ENCODE results near the gene MSH2. TPM values are rescaled to one million over a fixed set of nuclear protein-coding genes. Genes with fewer than 3 reads are reported as not detected.
"Not testable (repeated sequence)": the region's sequence is repeated elsewhere in the genome, so short reads cannot be mapped to it uniquely, and the experiment has no call there.

MSH2 gene
- polyA plus RNA-seq (2013, experiment 1 of 2) = 37.9 TPM
- polyA plus RNA-seq (2013, experiment 2 of 2) = 42.7 TPM

DNA sequence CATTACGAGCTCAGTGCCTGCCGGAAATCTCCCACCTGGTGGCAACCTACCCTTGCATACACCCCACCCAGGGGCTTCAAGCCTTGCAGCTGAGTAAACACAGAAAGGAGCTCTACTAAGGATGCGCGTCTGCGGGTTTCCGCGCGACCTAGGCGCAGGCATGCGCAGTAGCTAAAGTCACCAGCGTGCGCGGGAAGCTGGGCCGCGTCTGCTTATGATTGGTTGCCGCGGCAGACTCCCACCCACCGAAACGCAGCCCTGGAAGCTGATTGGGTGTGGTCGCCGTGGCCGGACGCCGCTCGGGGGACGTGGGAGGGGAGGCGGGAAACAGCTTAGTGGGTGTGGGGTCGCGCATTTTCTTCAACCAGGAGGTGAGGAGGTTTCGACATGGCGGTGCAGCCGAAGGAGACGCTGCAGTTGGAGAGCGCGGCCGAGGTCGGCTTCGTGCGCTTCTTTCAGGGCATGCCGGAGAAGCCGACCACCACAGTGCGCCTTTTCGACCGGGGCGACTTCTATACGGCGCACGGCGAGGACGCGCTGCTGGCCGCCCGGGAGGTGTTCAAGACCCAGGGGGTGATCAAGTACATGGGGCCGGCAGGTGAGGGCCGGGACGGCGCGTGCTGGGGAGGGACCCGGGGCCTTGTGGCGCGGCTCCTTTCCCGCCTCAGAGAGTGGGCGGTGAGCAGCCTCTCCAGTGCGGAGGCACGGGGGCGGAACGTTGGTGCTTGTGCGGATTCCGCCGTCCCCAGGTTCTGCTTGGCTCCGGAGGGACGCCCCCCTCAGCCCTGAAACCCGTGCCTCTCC, at the start of gene MSH2:
Gene MSH2, plus strand, starts transcription at position 352 of the 804 bp plus-strand sequence. Its CDS starts 36 bp downstream, at position 388.
- Histone ChIP-seq H3K9me3 (ENCODE audit: control insufficient read depth, low read length) (no peaks in the 10 kb centered on the region), H3K36me3 (ENCODE audit: control insufficient read depth, insufficient read depth, low read length) (peaks cover 26% of the 10 kb centered on the region), H3K27ac (ENCODE audit: low read depth, low read length, severe bottlenecking) (peak within 1 kb of the TSS; percentile 73), H3K4me3 (ENCODE audit: extremely low read depth, insufficient read depth, low read length, poor library complexity, severe bottlenecking) (peak within 1 kb of the TSS; percentile 86), H3K4me1 (ENCODE audit: control insufficient read depth, insufficient read depth, low read length, poor library complexity, severe bottlenecking) (peaks cover 10% of the 10 kb centered on the region)
- WGBS, 2 experiments (ENCODE audit: insufficient coverage in 2 of 2) = 0% methylated on average over 63 to 71 of the region's 73 CpGs

DNA sequence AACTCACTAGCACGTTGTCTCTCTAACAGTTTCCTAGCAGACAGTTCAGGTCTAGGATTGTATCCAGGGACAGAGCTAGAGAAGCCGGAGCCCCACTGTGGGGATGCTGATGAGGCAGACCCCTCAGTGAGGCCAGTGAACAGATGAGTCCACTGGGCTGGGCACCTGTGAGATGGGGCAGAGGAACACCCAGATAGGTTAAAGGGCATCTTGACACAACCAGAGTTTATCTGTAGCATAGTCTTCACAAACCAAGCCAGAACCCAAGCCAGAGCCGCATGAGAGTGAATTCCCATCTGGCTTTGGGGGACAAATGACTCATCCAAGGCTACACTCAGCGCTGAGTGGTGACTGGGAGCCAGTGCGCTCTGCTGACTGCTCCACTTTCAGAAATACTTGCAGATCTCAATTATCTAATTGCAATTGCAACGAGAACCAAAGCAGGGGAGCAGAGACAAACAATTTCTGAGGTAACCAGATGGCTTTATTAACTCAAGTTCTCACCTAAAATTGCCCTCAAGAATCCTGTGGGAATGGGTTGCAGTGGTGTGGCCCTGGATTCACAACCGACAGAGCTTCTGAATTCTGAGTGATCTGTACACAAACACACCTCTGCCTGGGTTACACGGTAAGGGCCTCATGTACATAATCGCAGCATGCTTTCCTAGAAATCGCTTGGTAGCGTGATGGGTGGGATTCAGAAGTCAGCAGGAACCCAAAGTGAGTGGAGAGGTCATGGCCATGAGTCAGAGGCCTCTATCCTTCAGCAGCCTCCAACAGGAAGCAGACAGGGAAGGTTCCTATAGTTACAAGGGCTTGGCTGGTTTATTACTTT, 48.7 kb upstream of the MSH2 start:
- peak overlapping the region; percentile 64 for H3K27ac ChIP-seq (ENCODE audit: low read depth, low read length, severe bottlenecking)

DNA sequence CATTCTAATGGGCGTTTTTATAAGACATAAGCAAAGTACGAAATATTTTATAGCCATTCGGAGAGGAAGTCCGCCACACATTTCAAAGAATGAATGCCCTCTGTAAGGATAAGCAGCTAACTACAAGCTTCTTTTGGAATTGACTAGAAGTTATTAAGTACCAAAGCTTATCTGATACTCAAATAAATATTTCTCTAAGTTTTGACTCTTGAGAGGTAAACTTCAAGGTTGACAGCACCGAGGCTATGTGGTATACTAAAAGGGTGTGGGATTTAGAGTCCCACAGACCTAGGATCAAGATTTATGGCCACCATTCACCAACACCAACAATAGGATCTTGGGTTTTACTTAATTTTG, 48.1 kb upstream of the MSH2 start:
- H3K27ac ChIP-seq (ENCODE audit: low read depth, low read length, severe bottlenecking) = peak overlapping the region; percentile 64
- H3K4me1 ChIP-seq (ENCODE audit: control insufficient read depth, insufficient read depth, low read length, poor library complexity, severe bottlenecking) = peaks cover 28% of the 10 kb centered on the region
- no peak overlapping the region for H3K4me3 ChIP-seq (ENCODE audit: extremely low read depth, insufficient read depth, low read length, poor library complexity, severe bottlenecking)
- 60% methylated on average over 1 of the region's 5 CpGs; no CpG with 5 or more reads in 1 of the 2 experiments for WGBS, 2 experiments (ENCODE audit: insufficient coverage in 2 of 2)
- H3K36me3 ChIP-seq (ENCODE audit: control insufficient read depth, insufficient read depth, low read length) = no peaks in the 10 kb centered on the region
- no peaks in the 10 kb centered on the region for H3K9me3 ChIP-seq (ENCODE audit: control insufficient read depth, low read length)

More for the DNA sequence above, 48.7 kb upstream of the MSH2 start:
- 79 to 86% methylated on average over 9 to 11 of the region's 11 CpGs for WGBS, 2 experiments (ENCODE audit: insufficient coverage in 2 of 2)
- Histone ChIP-seq H3K9me3 (ENCODE audit: control insufficient read depth, low read length) (no peaks in the 10 kb centered on the region), H3K4me3 (ENCODE audit: extremely low read depth, insufficient read depth, low read length, poor library complexity, severe bottlenecking) (no peak overlapping the region), H3K36me3 (ENCODE audit: control insufficient read depth, insufficient read depth, low read length) (no peaks in the 10 kb centered on the region), H3K4me1 (ENCODE audit: control insufficient read depth, insufficient read depth, low read length, poor library complexity, severe bottlenecking) (peaks cover 28% of the 10 kb centered on the region)

GRCh38 chr2:47357483-47357882, 45.5 kb upstream of the MSH2 start:
- Histone ChIP-seq H3K9me3 (ENCODE audit: control insufficient read depth, low read length) (no peaks in the 10 kb centered on the region), H3K27ac (ENCODE audit: low read depth, low read length, severe bottlenecking) (peak overlapping the region; percentile 49), H3K4me3 (ENCODE audit: extremely low read depth, insufficient read depth, low read length, poor library complexity, severe bottlenecking) (no peak overlapping the region), H3K4me1 (ENCODE audit: control insufficient read depth, insufficient read depth, low read length, poor library complexity, severe bottlenecking) (peaks cover 28% of the 10 kb centered on the region), H3K36me3 (ENCODE audit: control insufficient read depth, insufficient read depth, low read length) (no peaks in the 10 kb centered on the region)
- 28 to 61% methylated on average over 3 to 4 of the region's 4 CpGs for WGBS, 2 experiments (ENCODE audit: insufficient coverage in 2 of 2)

- Histone ChIP-seq H3K9me3 (ENCODE audit: control insufficient read depth, low read length) (no peaks in the 10 kb centered on the region), H3K4me3 (ENCODE audit: extremely low read depth, insufficient read depth, low read length, poor library complexity, severe bottlenecking) (no peak overlapping the region), H3K36me3 (ENCODE audit: control insufficient read depth, insufficient read depth, low read length) (no peaks in the 10 kb centered on the region), H3K4me1 (ENCODE audit: control insufficient read depth, insufficient read depth, low read length, poor library complexity, severe bottlenecking) (peaks cover 20% of the 10 kb centered on the region), H3K27ac (ENCODE audit: low read depth, low read length, severe bottlenecking) (no peak overlapping the region)
- WGBS, 2 experiments (ENCODE audit: insufficient coverage in 2 of 2) = 88 to 94% methylated on average over 6 to 9 of the region's 10 CpGs
Observed at GRCh38 chr2:47359375-47359868, 43.5 kb upstream of the MSH2 start.

DNA sequence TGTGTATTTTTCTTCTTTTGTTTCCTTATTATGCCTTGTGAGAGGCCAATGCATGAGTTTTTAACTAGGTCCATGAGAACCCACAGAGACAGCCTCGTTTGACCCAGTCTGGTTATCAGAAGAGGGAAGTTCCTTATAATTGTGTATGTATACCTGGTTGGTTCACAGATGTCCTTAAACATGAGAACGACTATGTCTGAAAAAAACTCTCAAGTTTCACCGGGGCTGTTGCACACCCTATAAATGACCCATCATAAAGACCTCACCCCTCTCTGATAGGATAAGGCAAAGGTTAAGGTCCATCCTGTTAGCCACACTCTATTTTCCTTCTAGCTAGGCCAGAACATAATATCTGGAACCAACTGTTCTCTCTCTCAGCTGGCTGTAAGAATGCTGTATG, 42.7 kb upstream of the MSH2 start:
- Histone ChIP-seq H3K27ac (ENCODE audit: low read depth, low read length, severe bottlenecking) (no peak overlapping the region), H3K36me3 (ENCODE audit: control insufficient read depth, insufficient read depth, low read length) (no peaks in the 10 kb centered on the region), H3K4me1 (ENCODE audit: control insufficient read depth, insufficient read depth, low read length, poor library complexity, severe bottlenecking) (peaks cover 12% of the 10 kb centered on the region), H3K4me3 (ENCODE audit: extremely low read depth, insufficient read depth, low read length, poor library complexity, severe bottlenecking) (no peak overlapping the region), H3K9me3 (ENCODE audit: control insufficient read depth, low read length) (no peaks in the 10 kb centered on the region)
- WGBS, 2 experiments (ENCODE audit: insufficient coverage in 2 of 2) = 100% methylated on average over 1 of the region's 3 CpGs

GRCh38 chr2:47360927-47361326, 42.0 kb upstream of the MSH2 start:
- H3K4me3 ChIP-seq (ENCODE audit: extremely low read depth, insufficient read depth, low read length, poor library complexity, severe bottlenecking) = no peak overlapping the region
- H3K36me3 ChIP-seq (ENCODE audit: control insufficient read depth, insufficient read depth, low read length) = no peaks in the 10 kb centered on the region
- H3K4me1 ChIP-seq (ENCODE audit: control insufficient read depth, insufficient read depth, low read length, poor library complexity, severe bottlenecking) = peaks cover 8% of the 10 kb centered on the region
- H3K9me3 ChIP-seq (ENCODE audit: control insufficient read depth, low read length) = no peaks in the 10 kb centered on the region
- no peak overlapping the region for H3K27ac ChIP-seq (ENCODE audit: low read depth, low read length, severe bottlenecking)
- 71 to 100% methylated on average over 1 of the region's 3 CpGs for WGBS, 2 experiments (ENCODE audit: insufficient coverage in 2 of 2)

DNA sequence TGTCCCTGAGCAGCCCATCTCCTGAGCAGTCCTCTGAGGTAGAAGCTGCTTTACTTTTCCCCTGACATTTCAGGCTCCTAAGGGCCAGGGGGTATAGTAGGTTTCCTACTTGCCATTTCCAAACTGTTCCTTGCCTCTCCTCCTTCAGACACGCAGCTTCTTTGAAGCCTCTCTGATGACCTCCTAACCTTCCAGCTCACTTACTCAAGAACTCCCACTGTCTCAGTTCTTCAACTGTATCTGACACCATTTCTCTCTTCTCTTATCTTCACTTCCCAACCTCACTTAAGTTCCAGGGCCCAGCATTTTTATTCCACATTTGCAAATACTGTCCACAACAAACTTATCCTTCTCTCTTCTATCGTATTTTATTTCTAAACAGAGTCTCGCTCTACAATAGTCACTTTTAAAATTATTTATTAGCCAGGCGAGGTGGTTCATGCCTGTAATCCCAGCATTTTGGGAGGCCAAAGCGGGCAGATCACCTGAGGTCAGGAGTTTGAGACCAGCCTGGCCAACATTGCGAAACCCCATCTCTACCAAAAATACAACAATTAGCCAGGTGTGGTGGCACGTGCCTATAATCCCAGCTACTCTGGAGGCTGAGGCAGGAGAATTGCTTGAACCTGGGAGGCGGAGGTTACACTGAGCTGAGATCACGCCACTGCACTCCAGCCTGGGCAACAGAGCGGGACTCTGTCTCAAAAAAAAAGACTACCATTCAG, 41.3 kb upstream of the MSH2 start:
- H3K4me1 ChIP-seq (ENCODE audit: control insufficient read depth, insufficient read depth, low read length, poor library complexity, severe bottlenecking); H3K27ac ChIP-seq (ENCODE audit: low read depth, low read length, severe bottlenecking): not testable (repeated sequence)
- 91 to 99% methylated on average over 9 to 10 of the region's 10 CpGs for WGBS, 2 experiments (ENCODE audit: insufficient coverage in 2 of 2)

DNA sequence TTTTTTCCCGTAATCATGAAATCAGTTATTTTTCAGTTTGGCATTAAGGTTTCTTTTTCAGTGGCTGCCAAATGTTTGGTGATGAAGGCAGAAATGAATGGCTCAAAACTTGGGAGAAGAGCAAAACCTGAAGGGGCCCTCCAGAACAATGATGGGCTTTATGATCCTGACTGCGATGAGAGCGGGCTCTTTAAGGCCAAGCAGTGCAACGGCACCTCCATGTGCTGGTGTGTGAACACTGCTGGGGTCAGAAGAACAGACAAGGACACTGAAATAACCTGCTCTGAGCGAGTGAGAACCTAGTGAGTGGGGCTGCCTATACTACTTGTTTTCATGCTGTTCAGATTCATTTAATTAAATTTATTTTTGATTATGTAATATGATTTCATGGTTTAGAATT, 29.2 kb upstream of the MSH2 start:
- Histone ChIP-seq H3K4me3 (ENCODE audit: extremely low read depth, insufficient read depth, low read length, poor library complexity, severe bottlenecking) (no peak overlapping the region), H3K4me1 (ENCODE audit: control insufficient read depth, insufficient read depth, low read length, poor library complexity, severe bottlenecking) (peaks cover 3% of the 10 kb centered on the region), H3K36me3 (ENCODE audit: control insufficient read depth, insufficient read depth, low read length) (no peaks in the 10 kb centered on the region), H3K27ac (ENCODE audit: low read depth, low read length, severe bottlenecking) (no peak overlapping the region), H3K9me3 (ENCODE audit: control insufficient read depth, low read length) (no peaks in the 10 kb centered on the region)
- WGBS, 2 experiments (ENCODE audit: insufficient coverage in 2 of 2) = 66 to 89% methylated on average over 4 of the region's 5 CpGs

More for the DNA sequence above, 41.3 kb upstream of the MSH2 start:
- H3K4me3 ChIP-seq (ENCODE audit: extremely low read depth, insufficient read depth, low read length, poor library complexity, severe bottlenecking); H3K9me3 ChIP-seq (ENCODE audit: control insufficient read depth, low read length); H3K36me3 ChIP-seq (ENCODE audit: control insufficient read depth, insufficient read depth, low read length): not testable (repeated sequence)

DNA sequence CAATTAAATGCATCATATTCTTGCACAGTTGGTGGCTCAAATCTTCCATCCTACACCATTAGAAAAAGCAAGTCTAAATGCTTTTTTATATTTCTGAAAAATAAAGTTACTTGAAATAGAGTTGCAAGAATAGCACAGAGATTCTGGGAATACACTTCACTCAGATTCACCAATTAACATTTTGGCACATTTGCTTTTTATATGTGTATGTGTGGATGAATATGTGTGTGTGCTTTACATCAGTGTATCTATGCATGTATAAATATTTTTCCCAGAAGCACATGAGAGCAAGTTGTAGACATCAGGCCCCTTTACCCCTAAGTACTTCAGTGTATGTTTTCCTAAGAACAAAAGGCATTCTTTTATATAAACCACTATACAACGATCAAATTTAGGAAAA, 27.6 kb upstream of the MSH2 start:
- Histone ChIP-seq H3K27ac (ENCODE audit: low read depth, low read length, severe bottlenecking) (no peak overlapping the region), H3K4me1 (ENCODE audit: control insufficient read depth, insufficient read depth, low read length, poor library complexity, severe bottlenecking) (no peaks in the 10 kb centered on the region), H3K4me3 (ENCODE audit: extremely low read depth, insufficient read depth, low read length, poor library complexity, severe bottlenecking) (no peak overlapping the region), H3K36me3 (ENCODE audit: control insufficient read depth, insufficient read depth, low read length) (no peaks in the 10 kb centered on the region), H3K9me3 (ENCODE audit: control insufficient read depth, low read length) (no peaks in the 10 kb centered on the region)
- WGBS, 2 experiments (ENCODE audit: insufficient coverage in 2 of 2) = no CpG with 5 or more reads among the region's 1 CpG

Measured in mesodermal cell (in vitro differentiated cells).